Chondrocyte (in vitro differentiated cells): Measurements from ENCODE around the gene BDNF. TPM values are rescaled to one million over a fixed set of nuclear protein-coding genes. Genes with fewer than 3 reads are reported as not detected.
A peak's percentile ranks its signal among the peaks of the same experiment; 100 is the strongest.

Experiments used
- DNase-seq: peaks from one replicate; pipeline ENCODE4 v3.0.0; 2021; ENCODE audit warnings: mixed read lengths, low spot score
- H3K27ac Mint-ChIP-seq: one replicate; pipeline ENCODE4 v1.8.0; 2021; ENCODE audit warnings: mild to moderate bottlenecking, moderate library complexity, mixed read lengths; ENCODE audit not compliant: unreplicated experiment
- H3K27me3 Mint-ChIP-seq: 2 replicates; pipeline ENCODE4 v1.8.0; 2021; ENCODE audit warnings: low read depth, mixed read lengths
- H3K36me3 Mint-ChIP-seq: 2 replicates; pipeline ENCODE4 v1.8.0; 2021; ENCODE audit warnings: low read depth, mixed read lengths
- H3K4me1 Mint-ChIP-seq: 2 replicates; pipeline ENCODE4 v1.8.0; 2021; ENCODE audit warnings: low read depth, mild to moderate bottlenecking, mixed read lengths
- H3K4me3 Mint-ChIP-seq: one replicate; pipeline ENCODE4 v1.8.0; 2021; ENCODE audit warnings: mild to moderate bottlenecking, moderate library complexity, mixed read lengths; ENCODE audit not compliant: unreplicated experiment
- H3K9me3 Mint-ChIP-seq: 2 replicates; pipeline ENCODE4 v1.8.0; 2021; ENCODE audit warnings: low read depth, mixed read lengths
- CTCF ChIP-seq: fragments of 200-600 bp; sonication (generic); IDR thresholded peaks from 2 replicates; pipeline ENCODE4 v1.5.0; 2021; ENCODE audit warnings: antibody characterized with exemption, mild to moderate bottlenecking, moderate library complexity
- total RNA-seq: library from RNA; stranded (reverse); gene quantifications from 3 replicates; pipeline ENCODE4 v1.2.1, GENCODE V29; 2021

BDNF gene
- total RNA-seq, 1 donor from 2014 or later = 4.1 TPM

- peaks cover 32% of the 10 kb centered on the region for H3K27me3 Mint-ChIP-seq
- H3K27ac Mint-ChIP-seq = peak overlapping the region; percentile 95
- peaks cover 50% of the 10 kb centered on the region for H3K4me1 Mint-ChIP-seq
- no peaks in the 10 kb centered on the region for H3K9me3 Mint-ChIP-seq
- no peak for TF ChIP-seq CTCF
- H3K4me3 Mint-ChIP-seq = peak overlapping the region; percentile 85
- H3K36me3 Mint-ChIP-seq = no peaks in the 10 kb centered on the region
- DNase-seq = no peak
These were observed 19.3 kb upstream of the BDNF start for GRCh38 chr11:27719546-27719925.

GRCh38 chr11:27718863-27719545 is 18.7 kb upstream of the BDNF start:
- DNase-seq = no peak
- peaks cover 50% of the 10 kb centered on the region for H3K4me1 Mint-ChIP-seq
- peak overlapping the region; percentile 95 for H3K27ac Mint-ChIP-seq
- H3K36me3 Mint-ChIP-seq = no peaks in the 10 kb centered on the region
- peaks cover 28% of the 10 kb centered on the region for H3K27me3 Mint-ChIP-seq
- H3K9me3 Mint-ChIP-seq = no peaks in the 10 kb centered on the region
- H3K4me3 Mint-ChIP-seq = peak overlapping the region; percentile 85
- TF ChIP-seq CTCF = peak; percentile 26

GRCh38 chr11:27718346-27718862 is 18.1 kb upstream of the BDNF start:
- Mint-ChIP-seq H3K27ac (peak overlapping the region; percentile 95), H3K9me3 (no peaks in the 10 kb centered on the region), H3K27me3 (peaks cover 22% of the 10 kb centered on the region), H3K4me1 (peaks cover 49% of the 10 kb centered on the region), H3K36me3 (no peaks in the 10 kb centered on the region), H3K4me3 (peak overlapping the region; percentile 85)
- no peak for TF ChIP-seq CTCF
- DNase-seq = no peak

GRCh38 chr11:27717801-27718229 is 17.6 kb upstream of the BDNF start:
- H3K27ac Mint-ChIP-seq = peak overlapping the region; percentile 95
- peaks cover 17% of the 10 kb centered on the region for H3K27me3 Mint-ChIP-seq
- H3K36me3 Mint-ChIP-seq = no peaks in the 10 kb centered on the region
- no peak for DNase-seq
- no peaks in the 10 kb centered on the region for H3K9me3 Mint-ChIP-seq
- H3K4me1 Mint-ChIP-seq = peaks cover 43% of the 10 kb centered on the region
- TF ChIP-seq CTCF = no peak
- H3K4me3 Mint-ChIP-seq = peak overlapping the region; percentile 85

GRCh38 chr11:27717377-27717776 is 17.1 kb upstream of the BDNF start:
- Mint-ChIP-seq H3K4me3 (peak overlapping the region; percentile 85), H3K36me3 (no peaks in the 10 kb centered on the region), H3K27ac (peak overlapping the region; percentile 95), H3K4me1 (peaks cover 41% of the 10 kb centered on the region), H3K9me3 (no peaks in the 10 kb centered on the region), H3K27me3 (peaks cover 17% of the 10 kb centered on the region)
- peak; percentile 73 for TF ChIP-seq CTCF
- DNase-seq = no peak
